Nephron progenitor cell (in vitro differentiated cells): ENCODE measurements around the gene ZBTB7B.
A peak's percentile ranks its signal among the peaks of the same experiment; 100 is the strongest.

Source experiments
- DNase-seq: peaks from one replicate; pipeline ENCODE4 v3.0.0; 2021
- H3K27ac Mint-ChIP-seq: 2 replicates; pipeline ENCODE4 v1.8.0; 2021; ENCODE audit warnings: mild to moderate bottlenecking, moderate library complexity, mixed read lengths
- H3K27me3 Mint-ChIP-seq: 2 replicates; pipeline ENCODE4 v1.8.0; 2021; ENCODE audit warnings: mild to moderate bottlenecking, low read depth, mixed read lengths; ENCODE audit not compliant: poor library complexity
- H3K36me3 Mint-ChIP-seq: 2 replicates; pipeline ENCODE4 v1.8.0; 2021; ENCODE audit warnings: low read depth, mixed read lengths
- H3K4me1 Mint-ChIP-seq: 2 replicates; pipeline ENCODE4 v1.8.0; 2021; ENCODE audit warnings: mixed read lengths
- H3K4me3 Mint-ChIP-seq: 2 replicates; pipeline ENCODE4 v1.8.0; 2021; ENCODE audit warnings: mild to moderate bottlenecking, moderate library complexity, mixed read lengths
- H3K9me3 Mint-ChIP-seq: 2 replicates; pipeline ENCODE4 v1.8.0; 2021; ENCODE audit warnings: mild to moderate bottlenecking, moderate library complexity, mixed read lengths
- TF ChIP-seq, protein P1 (sequence below): fragments of 200-600 bp; sonication (generic); IDR thresholded peaks from 2 replicates; pipeline ENCODE4 v1.5.0; 2021; ENCODE audit warnings: antibody characterized with exemption

The ZBTB7B gene

DNA sequence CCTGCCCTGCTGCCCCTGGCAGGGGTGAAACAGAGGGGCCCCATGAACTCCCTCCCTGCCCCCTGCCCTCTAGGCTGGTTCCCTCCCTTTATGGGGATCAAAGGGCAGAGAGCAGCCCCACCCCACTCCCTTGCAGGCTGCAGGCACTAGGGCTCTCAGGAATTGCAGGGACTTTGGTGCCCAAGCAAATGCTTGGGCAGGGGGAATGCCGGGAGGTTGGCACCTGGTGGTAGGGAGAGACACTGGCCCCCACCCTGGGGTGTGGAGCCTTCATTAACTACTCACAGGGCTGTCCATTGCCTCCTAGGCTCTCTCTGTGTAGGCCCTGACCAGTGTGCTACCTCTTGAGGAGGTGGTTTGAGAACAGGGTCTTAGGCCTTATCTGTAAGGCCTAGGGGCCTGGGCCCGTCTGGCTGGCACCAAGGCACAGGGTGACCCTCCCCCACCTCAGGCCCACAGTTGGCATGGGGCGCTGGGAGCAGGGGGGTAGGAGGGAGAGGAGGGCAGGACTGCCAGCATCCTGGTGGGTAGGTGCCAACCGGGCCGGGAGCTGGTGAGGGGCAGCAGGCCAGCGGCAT lies 4.7 kb downstream of the ZBTB7B start:
- DNase-seq: no peak
- Mint-ChIP-seq H3K27ac (no peak overlapping the region), H3K4me3 (no peak overlapping the region), H3K27me3 (peaks cover 9% of the 10 kb centered on the region), H3K9me3 (no peaks in the 10 kb centered on the region), H3K36me3 (no peaks in the 10 kb centered on the region), H3K4me1 (peaks cover 55% of the 10 kb centered on the region)
- TF ChIP-seq, protein P1, sequence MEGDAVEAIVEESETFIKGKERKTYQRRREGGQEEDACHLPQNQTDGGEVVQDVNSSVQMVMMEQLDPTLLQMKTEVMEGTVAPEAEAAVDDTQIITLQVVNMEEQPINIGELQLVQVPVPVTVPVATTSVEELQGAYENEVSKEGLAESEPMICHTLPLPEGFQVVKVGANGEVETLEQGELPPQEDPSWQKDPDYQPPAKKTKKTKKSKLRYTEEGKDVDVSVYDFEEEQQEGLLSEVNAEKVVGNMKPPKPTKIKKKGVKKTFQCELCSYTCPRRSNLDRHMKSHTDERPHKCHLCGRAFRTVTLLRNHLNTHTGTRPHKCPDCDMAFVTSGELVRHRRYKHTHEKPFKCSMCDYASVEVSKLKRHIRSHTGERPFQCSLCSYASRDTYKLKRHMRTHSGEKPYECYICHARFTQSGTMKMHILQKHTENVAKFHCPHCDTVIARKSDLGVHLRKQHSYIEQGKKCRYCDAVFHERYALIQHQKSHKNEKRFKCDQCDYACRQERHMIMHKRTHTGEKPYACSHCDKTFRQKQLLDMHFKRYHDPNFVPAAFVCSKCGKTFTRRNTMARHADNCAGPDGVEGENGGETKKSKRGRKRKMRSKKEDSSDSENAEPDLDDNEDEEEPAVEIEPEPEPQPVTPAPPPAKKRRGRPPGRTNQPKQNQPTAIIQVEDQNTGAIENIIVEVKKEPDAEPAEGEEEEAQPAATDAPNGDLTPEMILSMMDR: no peak

- no peak for DNase-seq
- no peaks in the 10 kb centered on the region for H3K9me3 Mint-ChIP-seq
- no peak overlapping the region for H3K27ac Mint-ChIP-seq
- no peak overlapping the region for H3K4me3 Mint-ChIP-seq
- peaks cover 65% of the 10 kb centered on the region for H3K4me1 Mint-ChIP-seq
- peaks cover 11% of the 10 kb centered on the region for H3K27me3 Mint-ChIP-seq
- TF ChIP-seq, protein P1: no peak
- H3K36me3 Mint-ChIP-seq: no peaks in the 10 kb centered on the region
Measured at GRCh38 chr1:155008015-155008941, 5.7 kb downstream of the ZBTB7B start.

GRCh38 chr1:155009221-155009711 lies 6.7 kb downstream of the ZBTB7B start:
- TF ChIP-seq, protein P1: no peak
- no peak overlapping the region for H3K4me3 Mint-ChIP-seq
- no peak overlapping the region for H3K27ac Mint-ChIP-seq
- peaks cover 11% of the 10 kb centered on the region for H3K27me3 Mint-ChIP-seq
- no peaks in the 10 kb centered on the region for H3K9me3 Mint-ChIP-seq
- peaks cover 56% of the 10 kb centered on the region for H3K4me1 Mint-ChIP-seq
- no peaks in the 10 kb centered on the region for H3K36me3 Mint-ChIP-seq
- no peak for DNase-seq

DNA sequence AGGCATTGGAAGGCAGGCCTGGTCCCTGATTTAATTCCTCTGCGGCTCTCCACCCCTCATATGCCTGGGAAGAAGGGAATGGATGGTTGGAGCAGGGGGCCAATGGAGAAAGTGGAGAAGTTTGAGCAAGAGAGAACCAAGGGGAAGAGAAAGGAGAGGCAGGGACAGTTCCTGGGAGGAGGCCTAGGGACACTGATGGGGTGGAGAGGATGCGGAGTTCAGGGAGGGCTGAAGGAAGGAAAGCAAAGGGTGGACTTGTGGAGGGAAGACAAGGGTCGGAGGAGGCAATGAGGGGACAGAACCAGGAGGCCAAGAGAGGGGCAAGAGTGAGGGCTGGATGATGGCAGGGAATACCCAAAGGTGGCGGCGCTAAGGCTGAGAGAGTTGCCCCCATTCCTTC lies 7.1 kb downstream of the ZBTB7B start:
- TF ChIP-seq, protein P1: no peak
- Mint-ChIP-seq H3K36me3 (no peaks in the 10 kb centered on the region), H3K27ac (peak overlapping the region; percentile 38), H3K27me3 (peaks cover 11% of the 10 kb centered on the region), H3K9me3 (no peaks in the 10 kb centered on the region), H3K4me1 (peaks cover 52% of the 10 kb centered on the region), H3K4me3 (no peak overlapping the region)
- no peak for DNase-seq

- Mint-ChIP-seq H3K27ac (peak overlapping the region; percentile 38), H3K4me1 (peaks cover 52% of the 10 kb centered on the region), H3K27me3 (peaks cover 11% of the 10 kb centered on the region), H3K9me3 (no peaks in the 10 kb centered on the region), H3K36me3 (no peaks in the 10 kb centered on the region), H3K4me3 (no peak overlapping the region)
- TF ChIP-seq, protein P1: no peak
- no peak for DNase-seq
Measured at GRCh38 chr1:155010211-155010918, 7.8 kb downstream of the ZBTB7B start.
